Heart right ventricle (tissue), 16 donors: Measurements from ENCODE around the gene TCIRG1. TPM values are rescaled to one million over a fixed set of nuclear protein-coding genes. Genes with fewer than 3 reads are reported as not detected.

ENCODE experiments used
- ATAC-seq, 8 donors: fragments of 200-7000 bp; cut with Tn5 transposase; one replicate each; pipeline ENCODE4 v1.9.1; 2020; ENCODE audit warnings: mild to moderate bottlenecking in 8 of 8, moderate library complexity in 8 of 8, moderate number of reproducible peaks in 1 of 8
- DNase-seq, 2 donors: peaks; one replicate each; pipeline ENCODE4 v3.0.0-alpha.2; 2020
- H3K27ac ChIP-seq, 10 donors: fragments of 200-600 bp; sonication (generic) in 2 of 10; one replicate each; pipeline versions ENCODE4 v1.5.0 to v1.8.0; 2020 to 2022; ENCODE audit warnings: mild to moderate bottlenecking in 3 of 10
- H3K27me3 ChIP-seq, 7 donors: fragments of 200-600 bp; one replicate each; pipeline ENCODE4 v1.8.0; 2021 to 2022; ENCODE audit warnings: mild to moderate bottlenecking in 2 of 7
- H3K36me3 ChIP-seq, 9 donors: fragments of 200-600 bp; sonication (generic) in 1 of 9; one replicate each; pipeline versions ENCODE4 v1.5.0 to v1.8.0; 2020 to 2022; ENCODE audit warnings: mild to moderate bottlenecking in 2 of 9
- H3K4me1 ChIP-seq, 9 donors: fragments of 200-600 bp; sonication (generic) in 1 of 9; one replicate each; pipeline versions ENCODE4 v1.5.0 to v1.8.0; 2020 to 2022; ENCODE audit warnings: mild to moderate bottlenecking in 4 of 9
- H3K4me3 ChIP-seq, 10 donors: fragments of 200-600 bp; sonication (generic) in 2 of 10; one replicate each; pipeline versions ENCODE4 v1.5.0 to v1.8.0; 2020 to 2022; ENCODE audit warnings: mild to moderate bottlenecking in 7 of 10, moderate library complexity in 2 of 10
- H3K9me3 ChIP-seq, 11 donors: fragments of 200-600 bp in 10 of 11; sonication (generic) in 2 of 11; one replicate each; pipeline versions ENCODE4 v1.5.0 to v1.8.0; 2013 to 2022; ENCODE audit warnings: mild to moderate bottlenecking in 2 of 11, control low read depth in 1 of 11, moderate library complexity in 1 of 11
- WGBS, 2 donors: extraction: QIAGEN DNeasy Blood & Tissue Kit; methylation state at CpG; one replicate each; pipeline ENCODE4 v1.1.7; 2013; ENCODE audit warnings: inconsistent platforms in 1 of 2; 5-methylcytosine and 5-hydroxymethylcytosine counted together
- intact Hi-C, 10 donors: fragments of 100-400 bp; cut with DNase I; formaldehyde crosslinking; loops; one replicate each; pipeline versions ENCODE4 v1.11.1 to v1.14.2; 2022
- polyA plus RNA-seq, 2 donors: library from polyadenylated mRNA; stranded (reverse); fragments of 200-250 nt; gene quantifications; one replicate each; pipeline ENCODE4 v1.2.3, GENCODE V29; 2013
- total RNA-seq, 10 donors: library from RNA; stranded (reverse); fragmentation: NEBNext Ultra II Directional in 3 of 10; extraction: Animal tissue kit (Norgen Biotek cat#: 25700) in 3 of 10; gene quantifications; one replicate each; pipeline versions ENCODE4 v1.2.1 to v1.2.4, GENCODE V29; 2021 to 2023
- TF ChIP-seq, protein P1 (sequence below), 9 donors: fragments of 200-600 bp; sonication (generic) in 2 of 9; IDR thresholded peaks; one replicate each; pipeline versions ENCODE4 v1.5.0 to v1.8.0; 2021 to 2022; ENCODE audit warnings: antibody characterized with exemption in 9 of 9, mild to moderate bottlenecking in 5 of 9, moderate library complexity in 1 of 9
- donor health status: Arrhythmogenic right ventricular cardiomyopathy.
- donor health status: ischemic (EF 13 %, LVEDD 7.1; RV severe dilation, severe dysfunction).
- donor health status: healthy with polysubstance abuse.
- donor health status: DM: no; HTN: yes; CAD: no.
- donor health status: DM: no; HTN: no; CAD: no.
- donor health status: ischemic (EF 25% LVEDD 6.9; RV normal size, moderate dysfunction).
- donor health status: ischemic (EF 25% LVEDD 5.7; RV mildly dilated, moderate dysfunction).
- donor health status: healthy.
- donor health status: DM: yes; HTN: yes; CAD: no.
- donor health status: Ischemic cardiomyopathy.
- donor health status: ischemic (EF 35%, LVEDD 5.7; RV mildly dilated, moderate dysfunction).
- donor health status: nonischemic (EF 11% LVEDD 7.7; RV severe dilation, severe dysfunction).
- donor health status: DM: yes; HTN: yes; CAD: no.
- donor health status: PGD.
- donor health status: ischemic (EF 29% LVEDD 5.4; RV normal size, mild dysfunction).
- donor health status: nonischemic (EF 23%, LVEDD 6.1; RV moderate dilation, normal function).

Gene TCIRG1
- total and polyA plus RNA-seq, 12 donors, result 7.9 to 91.4 (median 15.1) TPM

DNA sequence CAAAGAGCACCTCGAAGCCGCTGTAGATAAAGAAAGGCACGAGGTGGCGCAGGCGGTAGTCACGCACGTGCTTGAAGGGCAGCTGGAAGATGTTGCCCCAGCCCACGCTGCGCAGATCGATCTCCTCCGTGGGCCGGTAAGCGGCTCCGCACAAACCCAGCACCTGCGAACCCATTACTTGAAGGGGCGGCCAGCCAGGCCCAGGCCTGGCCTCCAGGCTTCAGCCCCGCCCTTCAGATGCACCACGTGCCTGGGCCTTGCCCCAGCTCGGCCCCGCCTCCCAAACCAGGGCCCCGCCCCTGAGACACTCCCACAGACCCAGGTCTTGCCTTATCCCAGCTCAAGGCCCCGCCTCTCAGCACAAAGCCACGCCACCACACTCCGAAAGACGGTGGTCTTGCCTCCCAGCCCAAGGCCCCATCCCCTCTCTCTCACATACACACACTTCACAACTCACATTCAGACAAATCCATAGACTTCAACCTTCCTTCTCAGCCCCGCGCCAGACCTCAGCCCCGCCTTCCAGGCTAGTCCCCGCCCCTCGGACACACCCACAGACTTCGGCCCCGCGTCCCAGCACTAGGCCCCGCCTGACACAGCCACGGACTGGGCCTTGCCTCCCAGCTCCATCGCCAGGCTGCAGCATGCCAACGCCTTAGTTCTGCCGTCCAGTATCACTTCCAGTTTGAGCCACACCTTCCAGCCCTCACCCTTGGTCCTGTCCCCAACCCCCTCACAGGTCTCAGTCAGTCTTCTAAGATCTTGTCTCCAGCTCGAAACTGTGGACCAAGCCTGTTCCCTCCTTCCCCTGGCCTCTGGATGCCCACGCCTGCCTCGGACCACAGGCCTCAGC is 42.0 kb upstream of the TCIRG1 start:
- TF ChIP-seq, protein P1, sequence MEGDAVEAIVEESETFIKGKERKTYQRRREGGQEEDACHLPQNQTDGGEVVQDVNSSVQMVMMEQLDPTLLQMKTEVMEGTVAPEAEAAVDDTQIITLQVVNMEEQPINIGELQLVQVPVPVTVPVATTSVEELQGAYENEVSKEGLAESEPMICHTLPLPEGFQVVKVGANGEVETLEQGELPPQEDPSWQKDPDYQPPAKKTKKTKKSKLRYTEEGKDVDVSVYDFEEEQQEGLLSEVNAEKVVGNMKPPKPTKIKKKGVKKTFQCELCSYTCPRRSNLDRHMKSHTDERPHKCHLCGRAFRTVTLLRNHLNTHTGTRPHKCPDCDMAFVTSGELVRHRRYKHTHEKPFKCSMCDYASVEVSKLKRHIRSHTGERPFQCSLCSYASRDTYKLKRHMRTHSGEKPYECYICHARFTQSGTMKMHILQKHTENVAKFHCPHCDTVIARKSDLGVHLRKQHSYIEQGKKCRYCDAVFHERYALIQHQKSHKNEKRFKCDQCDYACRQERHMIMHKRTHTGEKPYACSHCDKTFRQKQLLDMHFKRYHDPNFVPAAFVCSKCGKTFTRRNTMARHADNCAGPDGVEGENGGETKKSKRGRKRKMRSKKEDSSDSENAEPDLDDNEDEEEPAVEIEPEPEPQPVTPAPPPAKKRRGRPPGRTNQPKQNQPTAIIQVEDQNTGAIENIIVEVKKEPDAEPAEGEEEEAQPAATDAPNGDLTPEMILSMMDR (IDR thresholded peaks at IDR 0.05), result no peak
- ATAC-seq (peak; percentile 60 to 84 (median 70)), DNase-seq (peak in 1 of 2 donors; percentile 67)
- intact Hi-C loops, result no loop called here
- Histone ChIP-seq H3K4me1 (peaks cover 0 to under 1% (median 0%) of the 10 kb centered on the region in 9 donors), H3K27ac (no peak overlapping the region), H3K36me3 (peaks cover 0 to 8% (median 0%) of the 10 kb centered on the region in 9 donors), H3K4me3 (no peak overlapping the region), H3K9me3 (no peaks in the 10 kb centered on the region), H3K27me3 (peaks cover 0 to 8% (median 3%) of the 10 kb centered on the region in 7 donors)
- 63% methylated on average over 40 to 41 of the region's 41 CpGs for WGBS, 2 donors

- WGBS, 2 donors, result 96% methylated on average over 29 of the region's 29 CpGs
- peak in 3 of 8 donors; percentile 12 to 25 (median 22) for ATAC-seq
- H3K4me1 ChIP-seq, result peaks cover 0 to 4% (median 0%) of the 10 kb centered on the region in 9 donors
Measured at GRCh38 chr11:67997475-67997921, 41.3 kb upstream of the TCIRG1 start.

GRCh38 chr11:67998150-67999045 is 40.4 kb upstream of the TCIRG1 start:
- ATAC-seq (no peak), DNase-seq (no peak)
- peaks cover 0 to 13% (median 5%) of the 10 kb centered on the region in 9 donors for H3K4me1 ChIP-seq
- H3K27ac ChIP-seq, result no peak overlapping the region
- peaks cover 0 to 8% (median 0%) of the 10 kb centered on the region in 9 donors for H3K36me3 ChIP-seq
- TF ChIP-seq, protein P1 (IDR thresholded peaks at IDR 0.05), result no peak
- intact Hi-C loops, result no loop called here
- no peaks in the 10 kb centered on the region for H3K9me3 ChIP-seq
- WGBS, 2 donors, result 94 to 96% methylated on average over 9 of the region's 9 CpGs
- no peak overlapping the region for H3K4me3 ChIP-seq
- peaks cover 0 to under 1% (median 0%) of the 10 kb centered on the region in 7 donors for H3K27me3 ChIP-seq

More at GRCh38 chr11:67997475-67997921, 41.3 kb upstream of the TCIRG1 start:
- no peak for DNase-seq
- Histone ChIP-seq H3K9me3 (no peaks in the 10 kb centered on the region), H3K27ac (no peak overlapping the region), H3K27me3 (peaks cover 0 to 8% (median 3%) of the 10 kb centered on the region in 7 donors), H3K4me3 (no peak overlapping the region), H3K36me3 (peaks cover 0 to 8% (median 0%) of the 10 kb centered on the region in 9 donors)
- intact Hi-C loops, result no loop called here
- TF ChIP-seq, protein P1 (IDR thresholded peaks at IDR 0.05), result no peak

GRCh38 chr11:67999201-67999629 is 39.6 kb upstream of the TCIRG1 start:
- peaks cover 0 to 8% (median 0%) of the 10 kb centered on the region in 9 donors for H3K36me3 ChIP-seq
- no peak for DNase-seq
- no peak for ATAC-seq
- intact Hi-C loops, result no loop called here
- peaks cover 0 to 16% (median 8%) of the 10 kb centered on the region in 9 donors for H3K4me1 ChIP-seq
- no peak overlapping the region for H3K27ac ChIP-seq
- H3K4me3 ChIP-seq, result no peak overlapping the region
- no peaks in the 10 kb centered on the region for H3K27me3 ChIP-seq
- TF ChIP-seq, protein P1 (IDR thresholded peaks at IDR 0.05), result no peak
- no peaks in the 10 kb centered on the region for H3K9me3 ChIP-seq
- WGBS, 2 donors, result 98% methylated on average over 13 of the region's 13 CpGs
